GM12878 (cell line): ENCODE data around the gene APOA5. TPM values are rescaled to one million over a fixed set of nuclear protein-coding genes. Genes with fewer than 3 reads are reported as not detected.

Source experiments
- ATAC-seq: fragments of 200-7000 bp; cut with Tn5 transposase; 3 replicates; pipeline ENCODE4 v1.9.1; 2020; ENCODE audit warnings: mild to moderate bottlenecking, moderate library complexity
- BruUV-seq: library from RNA; stranded (reverse); fragments of 400-500 nt; replicated peaks from 2 replicates; lab custom pipeline; 2021; lab: Mats Ljungman, UMichigan
- CTCF ChIA-PET: fragments of 300-600 bp; sonication (Branson Sonifier 250); formaldehyde crosslinking; extraction: SDS; loops from one replicate; lab custom pipeline; 2021; ENCODE audit warnings: inconsistent platforms; lab: Yijun Ruan, JAX
- POLR2A ChIA-PET: fragments of 350-600 bp; formaldehyde crosslinking; extraction: SDS; loops from one replicate; lab custom pipeline; 2021; ENCODE audit warnings: inconsistent platforms; lab: Charles Lee
- RAD21 ChIA-PET: fragments of 300-600 bp; sonication (Branson Sonifier 250); formaldehyde crosslinking; loops from one replicate; lab custom pipeline; 2023; ENCODE audit warnings: antibody characterized with exemption; ENCODE audit not compliant: unreplicated experiment; lab: Charles Lee
- SMC1A ChIA-PET: fragments of 300-600 bp; sonication (Branson Sonifier 250); formaldehyde crosslinking; loops from one replicate; lab custom pipeline; 2023; ENCODE audit not compliant: unreplicated experiment, uncharacterized antibody; lab: Charles Lee
- DNase-seq: peaks from one replicate; pipeline ENCODE4 v3.0.0-alpha.2; 2011; ENCODE audit warnings: low read depth, low spot score
- FAIRE-seq: peaks from 3 replicates; lab custom pipeline; 2011; peaks lifted over from hg19 to GRCh38; lab: Jason Lieb, UNC
- H2AFZ ChIP-seq: 2 replicates; pipeline ENCODE4 v1.6.0; 2011; ENCODE audit warnings: low read depth, low read length, control low read depth; ENCODE audit not compliant: control insufficient read depth
- H3K27ac ChIP-seq: 2 replicates; pipeline ENCODE4 v1.5.1; 2011; ENCODE audit warnings: control low read depth; ENCODE audit not compliant: control insufficient read depth, insufficient read depth
- H3K27me3 ChIP-seq, 2 experiments: replicated peaks in 1 of 2; 2 replicates each; pipeline versions ENCODE4 v1.6.0 to v1.6.1; 2011; ENCODE audit warnings: low read length in 1 of 2; ENCODE audit not compliant: control insufficient read depth in 2 of 2, insufficient read depth in 2 of 2
- H3K36me3 ChIP-seq, 2 experiments: 2 replicates each; pipeline ENCODE4 v1.5.1; 2011; ENCODE audit warnings: low read length in 1 of 2; ENCODE audit not compliant: control insufficient read depth in 2 of 2, insufficient read depth in 2 of 2
- H3K4me1 ChIP-seq: 2 replicates; pipeline ENCODE4 v1.6.1; 2011; ENCODE audit warnings: mild to moderate bottlenecking, low read length, moderate library complexity, mixed read lengths; ENCODE audit not compliant: control insufficient read depth, insufficient read depth
- H3K4me2 ChIP-seq: 2 replicates; pipeline ENCODE4 v1.6.0; 2011; ENCODE audit warnings: control low read depth; ENCODE audit not compliant: control insufficient read depth, insufficient read depth
- H3K4me3 ChIP-seq: fragments of 200-600 bp; sonication (generic); 2 replicates; pipeline ENCODE4 v1.5.1; 2016
- H3K79me2 ChIP-seq: 2 replicates; pipeline ENCODE4 v1.6.0; 2011; ENCODE audit warnings: low read length; ENCODE audit not compliant: control insufficient read depth, insufficient read depth
- H3K9ac ChIP-seq: 2 replicates; pipeline ENCODE4 v1.8.0; 2011; ENCODE audit warnings: low read length, control low read depth, mixed read lengths; ENCODE audit not compliant: control insufficient read depth, insufficient read depth
- H3K9me3 ChIP-seq: replicated peaks from 3 replicates; pipeline ENCODE4 v1.5.1; 2011; ENCODE audit warnings: mild to moderate bottlenecking, low read length; ENCODE audit not compliant: control insufficient read depth, insufficient read depth
- H4K20me1 ChIP-seq: 2 replicates; pipeline ENCODE4 v1.6.0; 2011; ENCODE audit not compliant: control insufficient read depth, insufficient read depth
- BCL11A ChIP-seq: IDR thresholded peaks from 2 replicates; pipeline ENCODE4 v1.6.1; 2011; ENCODE audit warnings: low read depth, low read length
- BCLAF1 ChIP-seq: fragments of 450-650 bp; IDR thresholded peaks from 2 replicates; pipeline ENCODE4 v1.6.1; 2017; ENCODE audit warnings: antibody characterized with exemption, mild to moderate bottlenecking, moderate library complexity
- DPF2 ChIP-seq: fragments of 450-650 bp; IDR thresholded peaks from 2 replicates; pipeline ENCODE4 v1.6.1; 2017; ENCODE audit warnings: mild to moderate bottlenecking
- GATAD2B ChIP-seq: fragments of 450-650 bp; conservative IDR thresholded peaks from 2 replicates; pipeline ENCODE4 v1.6.1; 2017; ENCODE audit warnings: low read depth, mild to moderate bottlenecking, moderate library complexity
- HCFC1 ChIP-seq: fragments of 150-350 bp; IDR thresholded peaks from 2 replicates; pipeline ENCODE4 v1.6.1; 2014; ENCODE audit warnings: low read length
- MEF2A ChIP-seq: IDR thresholded peaks from 2 replicates; pipeline ENCODE4 v1.6.1; 2011; ENCODE audit warnings: low read depth, mild to moderate bottlenecking, low read length, moderate library complexity; ENCODE audit not compliant: insufficient read depth
- MTA2 ChIP-seq: fragments of 450-650 bp; IDR thresholded peaks from 2 replicates; pipeline ENCODE4 v1.6.1; 2016; ENCODE audit warnings: low read depth, mild to moderate bottlenecking, moderate library complexity
- MYB ChIP-seq: fragments of 150-350 bp; IDR thresholded peaks from 2 replicates; pipeline ENCODE4 v1.6.1; 2014; ENCODE audit warnings: mild to moderate bottlenecking, low read depth, low read length, borderline replicate concordance
- PAX8 ChIP-seq: fragments of 450-650 bp; IDR thresholded peaks from 2 replicates; pipeline ENCODE4 v1.6.1; 2017; ENCODE audit warnings: mild to moderate bottlenecking, moderate library complexity
- POLR2A ChIP-seq: IDR thresholded peaks from 2 replicates; pipeline ENCODE4 v1.6.1; 2011; ENCODE audit warnings: low read depth, mild to moderate bottlenecking, low read length
- TCF7 ChIP-seq: IDR thresholded peaks from 2 replicates; pipeline ENCODE4 v1.6.1; 2014; ENCODE audit warnings: antibody characterized with exemption, borderline replicate concordance
- ZNF217 ChIP-seq: fragments of 450-650 bp; IDR thresholded peaks from 2 replicates; pipeline ENCODE4 v1.6.1; 2017; ENCODE audit warnings: antibody characterized with exemption, mild to moderate bottlenecking
- ZNF622 ChIP-seq: fragments of 450-650 bp; IDR thresholded peaks from 2 replicates; pipeline ENCODE4 v1.6.1; 2017; ENCODE audit warnings: mild to moderate bottlenecking, inconsistent platforms
- WGBS: methylation state at CpG from one replicate; pipeline ENCODE4 v1.1.6; 2016; ENCODE audit warnings: low lambda C conversion rate; ENCODE audit not compliant: insufficient replicate concordance, insufficient coverage; ENCODE audit errors: missing lambda C conversion rate; 5-methylcytosine and 5-hydroxymethylcytosine counted together
- in situ Hi-C: fragments of 300-500 bp; cut with MboI; formaldehyde crosslinking; loops from 9 replicates; pipeline ENCODE4 v1.14.3; 2018; ENCODE audit warnings: mixed read lengths
- intact Hi-C: fragments of 100-400 bp; cut with micrococcal nuclease; formaldehyde crosslinking; loops from one replicate; pipeline ENCODE4 v1.14.2; 2022; ENCODE audit not compliant: unreplicated experiment
- polyA plus RNA-seq, 11 experiments: library from polyadenylated mRNA; depleted of rRNA in 4 of 11; unstranded in 6 of 11; stranded (reverse) in 5 of 11; fragments of >200 nt; fragmentation: Nextera tagmentation in 4 of 11; fragmentation: Illumina TruSeq in 1 of 11; extraction: Ambion mirVana in 4 of 11; extraction: Trizol in 1 of 11; gene quantifications; 1 replicate in 1 of 11; 2 replicates in 10 of 11; pipeline versions ENCODE4 v1.2.1 to v1.2.3, GENCODE V29; 2011 to 2016; ENCODE audit warnings: inconsistent platforms in 2 of 11, missing spikeins in 2 of 11, low read depth in 1 of 11
- total RNA-seq, 4 experiments: library from RNA; depleted of rRNA in 3 of 4; stranded (reverse); fragments of >200 nt in 3 of 4; fragmentation: Illumina TruSeq in 1 of 4; extraction: Trizol in 1 of 4; gene quantifications; 2 replicates each; pipeline versions ENCODE4 v1.2.1 to v1.2.3, GENCODE V29; 2013 to 2021
- TF ChIP-seq, protein P1 (sequence below): IDR thresholded peaks from 2 replicates; pipeline ENCODE4 v1.6.1; 2011; ENCODE audit warnings: low read depth, low read length, improper control_type of control experiment, borderline replicate concordance
- TF ChIP-seq, protein P2 (sequence below): IDR thresholded peaks from 2 replicates; pipeline ENCODE4 v1.6.1; 2012; ENCODE audit warnings: mild to moderate bottlenecking, low read depth, low read length
- TF ChIP-seq, protein P3 (sequence below): IDR thresholded peaks from 2 replicates; pipeline ENCODE4 v1.6.1; 2012; ENCODE audit warnings: low read depth, low read length, improper control_type of control experiment

The APOA5 gene
- total and polyA plus RNA-seq, 10 of the 15 experiments (the other 5 are each of a cell fraction or from before 2014, with no cell fraction given): 0.15 TPM; not detected in 9

GRCh38 chr11:116790167-116791001 is 1.3 kb downstream of the APOA5 start:
- Histone ChIP-seq H3K4me1 (peaks cover 14% of the 10 kb centered on the region), H3K27ac (no peak overlapping the region), H3K4me2 (no peak overlapping the region), H3K9ac (no peak overlapping the region), H3K79me2 (peaks cover 20% of the 10 kb centered on the region), H3K9me3 (no peaks in the 10 kb centered on the region), H4K20me1 (no peaks in the 10 kb centered on the region), H3K36me3 (peaks cover 0 to 4% of the 10 kb centered on the region in 2 experiments; a peak in 3 of 4 replicates), H3K27me3 (no peaks in the 10 kb centered on the region), H2AFZ (no peak overlapping the region), H3K4me3 (no peak overlapping the region)
- ChIA-PET POLR2A (interaction anchor here (1.7 kb wide), 1 partner anchor 45 kb away, joined by 9 read pairs; no protein-coding TSS in a partner anchor), CTCF (interaction anchor here (0.6 to 10.9 kb wide), 32 partner anchors 7 to 439 kb away, joined by 3 to 183 read pairs (median 6); partner anchors contain the start of genes APOA1, APOA4, BUD13 and SIDT2), RAD21 (interaction anchor here (1.0 to 3.5 kb wide), 16 partner anchors 8 to 440 kb away, joined by 3 to 56 read pairs (median 4); partner anchors contain the start of gene APOA1), SMC1A (interaction anchor here (0.7 to 7.5 kb wide), 10 partner anchors 23 to 437 kb away, joined by 3 to 46 read pairs (median 3); no protein-coding TSS in a partner anchor)
- WGBS: 74% methylated on average over 53 of the region's 53 CpGs
- FAIRE-seq (no peak), ATAC-seq (no peak), DNase-seq (no peak)
- no TSS peak for BruUV-seq
- intact Hi-C loops (loop anchor here (1.0 to 5.0 kb wide), 3 partner anchors 46 to 437 kb away; no protein-coding TSS in a partner anchor), in situ Hi-C loops (no loop called here)
- no peak for TF ChIP-seq BCLAF1
- TF ChIP-seq ZNF622: no peak
- no peak for TF ChIP-seq GATAD2B
- TF ChIP-seq PAX8: no peak
- TF ChIP-seq MTA2: no peak
- TF ChIP-seq, protein P1, sequence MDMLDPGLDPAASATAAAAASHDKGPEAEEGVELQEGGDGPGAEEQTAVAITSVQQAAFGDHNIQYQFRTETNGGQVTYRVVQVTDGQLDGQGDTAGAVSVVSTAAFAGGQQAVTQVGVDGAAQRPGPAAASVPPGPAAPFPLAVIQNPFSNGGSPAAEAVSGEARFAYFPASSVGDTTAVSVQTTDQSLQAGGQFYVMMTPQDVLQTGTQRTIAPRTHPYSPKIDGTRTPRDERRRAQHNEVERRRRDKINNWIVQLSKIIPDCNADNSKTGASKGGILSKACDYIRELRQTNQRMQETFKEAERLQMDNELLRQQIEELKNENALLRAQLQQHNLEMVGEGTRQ: no peak
- no peak for TF ChIP-seq MEF2A
- TF ChIP-seq ZNF217: no peak
- no peak for TF ChIP-seq POLR2A
- TF ChIP-seq, protein P2, sequence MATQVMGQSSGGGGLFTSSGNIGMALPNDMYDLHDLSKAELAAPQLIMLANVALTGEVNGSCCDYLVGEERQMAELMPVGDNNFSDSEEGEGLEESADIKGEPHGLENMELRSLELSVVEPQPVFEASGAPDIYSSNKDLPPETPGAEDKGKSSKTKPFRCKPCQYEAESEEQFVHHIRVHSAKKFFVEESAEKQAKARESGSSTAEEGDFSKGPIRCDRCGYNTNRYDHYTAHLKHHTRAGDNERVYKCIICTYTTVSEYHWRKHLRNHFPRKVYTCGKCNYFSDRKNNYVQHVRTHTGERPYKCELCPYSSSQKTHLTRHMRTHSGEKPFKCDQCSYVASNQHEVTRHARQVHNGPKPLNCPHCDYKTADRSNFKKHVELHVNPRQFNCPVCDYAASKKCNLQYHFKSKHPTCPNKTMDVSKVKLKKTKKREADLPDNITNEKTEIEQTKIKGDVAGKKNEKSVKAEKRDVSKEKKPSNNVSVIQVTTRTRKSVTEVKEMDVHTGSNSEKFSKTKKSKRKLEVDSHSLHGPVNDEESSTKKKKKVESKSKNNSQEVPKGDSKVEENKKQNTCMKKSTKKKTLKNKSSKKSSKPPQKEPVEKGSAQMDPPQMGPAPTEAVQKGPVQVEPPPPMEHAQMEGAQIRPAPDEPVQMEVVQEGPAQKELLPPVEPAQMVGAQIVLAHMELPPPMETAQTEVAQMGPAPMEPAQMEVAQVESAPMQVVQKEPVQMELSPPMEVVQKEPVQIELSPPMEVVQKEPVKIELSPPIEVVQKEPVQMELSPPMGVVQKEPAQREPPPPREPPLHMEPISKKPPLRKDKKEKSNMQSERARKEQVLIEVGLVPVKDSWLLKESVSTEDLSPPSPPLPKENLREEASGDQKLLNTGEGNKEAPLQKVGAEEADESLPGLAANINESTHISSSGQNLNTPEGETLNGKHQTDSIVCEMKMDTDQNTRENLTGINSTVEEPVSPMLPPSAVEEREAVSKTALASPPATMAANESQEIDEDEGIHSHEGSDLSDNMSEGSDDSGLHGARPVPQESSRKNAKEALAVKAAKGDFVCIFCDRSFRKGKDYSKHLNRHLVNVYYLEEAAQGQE: no peak
- no peak for TF ChIP-seq MYB
- TF ChIP-seq, protein P3, sequence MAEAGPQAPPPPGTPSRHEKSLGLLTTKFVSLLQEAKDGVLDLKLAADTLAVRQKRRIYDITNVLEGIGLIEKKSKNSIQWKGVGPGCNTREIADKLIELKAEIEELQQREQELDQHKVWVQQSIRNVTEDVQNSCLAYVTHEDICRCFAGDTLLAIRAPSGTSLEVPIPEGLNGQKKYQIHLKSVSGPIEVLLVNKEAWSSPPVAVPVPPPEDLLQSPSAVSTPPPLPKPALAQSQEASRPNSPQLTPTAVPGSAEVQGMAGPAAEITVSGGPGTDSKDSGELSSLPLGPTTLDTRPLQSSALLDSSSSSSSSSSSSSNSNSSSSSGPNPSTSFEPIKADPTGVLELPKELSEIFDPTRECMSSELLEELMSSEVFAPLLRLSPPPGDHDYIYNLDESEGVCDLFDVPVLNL: no peak
- no peak for TF ChIP-seq HCFC1
- TF ChIP-seq DPF2: no peak
- TF ChIP-seq TCF7: no peak
- no peak for TF ChIP-seq BCL11A
